Measurements from ENCODE around the gene ULK3.

The ULK3 gene

DNA sequence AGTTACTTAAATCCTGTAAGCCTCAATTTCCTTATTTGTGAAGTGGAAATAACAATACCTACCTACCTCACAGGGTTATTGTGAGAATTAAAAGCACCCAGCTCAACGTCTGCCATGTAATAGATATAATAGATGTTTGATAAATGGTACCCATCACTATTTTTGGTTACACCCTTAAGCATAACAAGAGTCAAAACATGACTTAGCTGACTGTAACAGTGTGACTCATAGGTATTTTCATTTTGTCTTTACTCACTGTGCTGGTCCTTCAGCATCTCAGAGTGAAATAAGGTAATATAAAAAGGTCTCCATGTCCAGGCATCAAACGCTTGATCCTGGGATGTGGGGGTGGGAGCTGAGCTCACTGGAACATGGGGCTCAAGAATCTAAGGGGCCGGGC is 13.5 kb downstream of the ULK3 start:
- H3K79me2 ChIP-seq (ENCODE audit: control insufficient read depth, insufficient read depth, low read length), result no peaks in the 10 kb centered on the region
- no peak overlapping the region for H3K18ac ChIP-seq (ENCODE audit: low read length)
- no peak overlapping the region for H3K56ac ChIP-seq (ENCODE audit: low read length)
- no peak overlapping the region for H3K23ac ChIP-seq (ENCODE audit: low read length)
- WGBS (ENCODE audit: extremely low coverage, insufficient coverage, low lambda C conversion rate), result no CpG with 5 or more reads among the region's 3 CpGs
- peaks cover 7% of the 10 kb centered on the region for H3K27me3 ChIP-seq (ENCODE audit: insufficient read depth, low read length, poor library complexity)
- H2AK5ac ChIP-seq (ENCODE audit: low read length), result no peak overlapping the region
- H3K27ac ChIP-seq (ENCODE audit: low read depth, low read length), result no peak overlapping the region
- no peak overlapping the region for H2BK15ac ChIP-seq (replicated peaks; ENCODE audit: low read depth)
- H3K4me1 ChIP-seq (ENCODE audit: control insufficient read depth, low read depth, low read length), result no peaks in the 10 kb centered on the region
- no peak overlapping the region for H4K5ac ChIP-seq (ENCODE audit: low read length)
- no peaks in the 10 kb centered on the region for H3K79me1 ChIP-seq (ENCODE audit: low read length)
- no peak for DNase-seq
- H2BK5ac ChIP-seq (ENCODE audit: low read length), result no peak overlapping the region
- H2BK120ac ChIP-seq (ENCODE audit: low read depth, low read length), result no peak overlapping the region
- no peak overlapping the region for H3K4me2 ChIP-seq (ENCODE audit: low read length)
- H4K8ac ChIP-seq (ENCODE audit: low read depth, low read length), result no peak overlapping the region
- H3K4me3 ChIP-seq (ENCODE audit: low read length), result no peak overlapping the region
- no peak overlapping the region for H3K9ac ChIP-seq (ENCODE audit: low read length)
- H3K36me3 ChIP-seq (ENCODE audit: control insufficient read depth, insufficient read depth, low read length), result no peaks in the 10 kb centered on the region
- no peak overlapping the region for H3K4ac ChIP-seq (ENCODE audit: low read depth, low read length)

DNA sequence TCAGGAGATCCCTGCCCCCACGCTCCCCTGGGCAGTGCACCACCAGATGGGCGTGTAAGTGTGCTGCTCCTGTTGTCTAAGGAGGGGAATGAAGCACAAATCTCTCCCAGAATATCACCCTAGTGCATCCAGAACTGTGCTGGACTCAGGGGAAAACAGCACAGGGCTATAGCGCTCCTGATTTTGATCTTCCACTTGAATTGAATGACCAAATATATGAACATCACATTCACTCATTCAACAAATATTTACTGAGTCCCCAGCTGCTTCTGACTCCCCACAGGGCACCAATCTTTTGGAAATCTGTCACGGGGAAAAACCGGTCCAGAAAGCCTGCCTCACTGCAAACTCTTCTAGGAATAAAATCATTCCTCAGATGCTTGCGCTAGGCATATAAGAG is 14.1 kb downstream of the ULK3 start:
- Histone ChIP-seq H4K5ac (ENCODE audit: low read length) (no peak overlapping the region), H3K27me3 (ENCODE audit: insufficient read depth, low read length, poor library complexity) (peaks cover 7% of the 10 kb centered on the region), H3K79me2 (ENCODE audit: control insufficient read depth, insufficient read depth, low read length) (no peaks in the 10 kb centered on the region), H3K4me1 (ENCODE audit: control insufficient read depth, low read depth, low read length) (no peaks in the 10 kb centered on the region), H3K4ac (ENCODE audit: low read depth, low read length) (no peak overlapping the region), H3K79me1 (ENCODE audit: low read length) (no peaks in the 10 kb centered on the region), H2BK15ac (replicated peaks; ENCODE audit: low read depth) (no peak overlapping the region), H3K9ac (ENCODE audit: low read length) (no peak overlapping the region), H2BK5ac (ENCODE audit: low read length) (no peak overlapping the region), H2AK5ac (ENCODE audit: low read length) (no peak overlapping the region), H4K8ac (ENCODE audit: low read depth, low read length) (no peak overlapping the region), H3K18ac (ENCODE audit: low read length) (no peak overlapping the region), H3K56ac (ENCODE audit: low read length) (no peak overlapping the region), H3K27ac (ENCODE audit: low read depth, low read length) (no peak overlapping the region), H3K36me3 (ENCODE audit: control insufficient read depth, insufficient read depth, low read length) (no peaks in the 10 kb centered on the region), H2BK120ac (ENCODE audit: low read depth, low read length) (no peak overlapping the region), H3K4me2 (ENCODE audit: low read length) (no peak overlapping the region), H3K23ac (ENCODE audit: low read length) (no peak overlapping the region), H3K4me3 (ENCODE audit: low read length) (no peak overlapping the region)
- DNase-seq, result no peak
- WGBS (ENCODE audit: extremely low coverage, insufficient coverage, low lambda C conversion rate), result no CpG with 5 or more reads among the region's 6 CpGs

DNA sequence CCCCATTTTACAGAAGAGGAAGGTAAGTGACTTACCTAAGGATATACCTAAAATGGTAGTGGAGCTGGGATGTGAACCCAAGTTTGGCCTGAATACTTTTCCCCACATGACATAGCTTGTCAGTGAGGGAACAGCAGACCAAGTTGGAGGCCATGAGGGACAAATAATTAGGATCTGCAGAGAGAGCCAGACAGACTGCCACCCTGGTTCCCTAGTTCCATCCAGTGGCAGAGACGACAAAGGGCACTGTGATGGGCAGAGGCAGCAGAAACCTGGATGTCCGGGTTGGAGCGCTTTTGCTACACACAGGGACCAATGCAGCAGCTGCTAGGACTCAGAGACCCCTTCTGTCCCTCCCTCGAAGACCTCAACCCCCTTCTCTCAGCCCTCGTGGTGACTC is 15.3 kb downstream of the ULK3 start:
- Histone ChIP-seq H3K27ac (ENCODE audit: low read depth, low read length) (no peak overlapping the region), H2AK5ac (ENCODE audit: low read length) (no peak overlapping the region), H2BK120ac (ENCODE audit: low read depth, low read length) (no peak overlapping the region), H2BK15ac (replicated peaks; ENCODE audit: low read depth) (no peak overlapping the region), H3K4me2 (ENCODE audit: low read length) (no peak overlapping the region), H3K9ac (ENCODE audit: low read length) (no peak overlapping the region), H3K4me1 (ENCODE audit: control insufficient read depth, low read depth, low read length) (no peaks in the 10 kb centered on the region), H4K5ac (ENCODE audit: low read length) (no peak overlapping the region), H3K4ac (ENCODE audit: low read depth, low read length) (no peak overlapping the region), H3K36me3 (ENCODE audit: control insufficient read depth, insufficient read depth, low read length) (no peaks in the 10 kb centered on the region), H3K23ac (ENCODE audit: low read length) (no peak overlapping the region), H2BK5ac (ENCODE audit: low read length) (no peak overlapping the region), H3K79me2 (ENCODE audit: control insufficient read depth, insufficient read depth, low read length) (no peaks in the 10 kb centered on the region), H3K27me3 (ENCODE audit: insufficient read depth, low read length, poor library complexity) (peaks cover 7% of the 10 kb centered on the region), H3K18ac (ENCODE audit: low read length) (no peak overlapping the region), H3K79me1 (ENCODE audit: low read length) (no peaks in the 10 kb centered on the region), H3K4me3 (ENCODE audit: low read length) (no peak overlapping the region), H3K56ac (ENCODE audit: low read length) (no peak overlapping the region), H4K8ac (ENCODE audit: low read depth, low read length) (no peak overlapping the region)
- no CpG with 5 or more reads among the region's 5 CpGs for WGBS (ENCODE audit: extremely low coverage, insufficient coverage, low lambda C conversion rate)
- no peak for DNase-seq

DNA sequence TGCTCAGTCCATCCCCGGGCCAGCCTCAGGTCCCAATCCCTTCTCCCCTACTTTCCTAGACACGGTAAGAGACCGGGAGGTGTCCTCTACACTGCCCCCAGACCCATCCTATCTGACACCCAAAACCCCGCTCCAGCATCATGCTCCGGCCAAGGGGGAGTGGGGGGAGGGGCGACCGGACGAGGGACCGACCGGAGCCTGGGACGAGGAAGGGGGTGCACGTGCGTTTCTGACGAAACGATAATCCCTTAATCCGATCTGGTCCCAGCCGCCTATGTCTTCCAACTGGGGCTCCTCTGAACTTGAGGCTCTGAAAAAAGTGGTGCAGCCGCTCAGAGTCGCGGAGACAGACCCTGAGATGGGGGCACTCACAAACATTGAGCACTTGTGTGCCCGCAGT is 16.0 kb downstream of the ULK3 start:
- Histone ChIP-seq H3K79me1 (ENCODE audit: low read length) (no peaks in the 10 kb centered on the region), H2BK120ac (ENCODE audit: low read depth, low read length) (no peak overlapping the region), H3K36me3 (ENCODE audit: control insufficient read depth, insufficient read depth, low read length) (no peaks in the 10 kb centered on the region), H2BK15ac (replicated peaks; ENCODE audit: low read depth) (no peak overlapping the region), H3K18ac (ENCODE audit: low read length) (no peak overlapping the region), H4K8ac (ENCODE audit: low read depth, low read length) (no peak overlapping the region), H4K5ac (ENCODE audit: low read length) (no peak overlapping the region), H3K4me2 (ENCODE audit: low read length) (no peak overlapping the region), H3K9ac (ENCODE audit: low read length) (no peak overlapping the region), H3K4me1 (ENCODE audit: control insufficient read depth, low read depth, low read length) (no peaks in the 10 kb centered on the region), H3K27ac (ENCODE audit: low read depth, low read length) (no peak overlapping the region), H3K4me3 (ENCODE audit: low read length) (no peak overlapping the region), H2BK5ac (ENCODE audit: low read length) (no peak overlapping the region), H2AK5ac (ENCODE audit: low read length) (no peak overlapping the region), H3K79me2 (ENCODE audit: control insufficient read depth, insufficient read depth, low read length) (no peaks in the 10 kb centered on the region), H3K27me3 (ENCODE audit: insufficient read depth, low read length, poor library complexity) (peaks cover 7% of the 10 kb centered on the region), H3K56ac (ENCODE audit: low read length) (no peak overlapping the region), H3K4ac (ENCODE audit: low read depth, low read length) (no peak overlapping the region), H3K23ac (ENCODE audit: low read length) (no peak overlapping the region)
- no CpG with 5 or more reads among the region's 21 CpGs for WGBS (ENCODE audit: extremely low coverage, insufficient coverage, low lambda C conversion rate)
- no peak for DNase-seq

DNA sequence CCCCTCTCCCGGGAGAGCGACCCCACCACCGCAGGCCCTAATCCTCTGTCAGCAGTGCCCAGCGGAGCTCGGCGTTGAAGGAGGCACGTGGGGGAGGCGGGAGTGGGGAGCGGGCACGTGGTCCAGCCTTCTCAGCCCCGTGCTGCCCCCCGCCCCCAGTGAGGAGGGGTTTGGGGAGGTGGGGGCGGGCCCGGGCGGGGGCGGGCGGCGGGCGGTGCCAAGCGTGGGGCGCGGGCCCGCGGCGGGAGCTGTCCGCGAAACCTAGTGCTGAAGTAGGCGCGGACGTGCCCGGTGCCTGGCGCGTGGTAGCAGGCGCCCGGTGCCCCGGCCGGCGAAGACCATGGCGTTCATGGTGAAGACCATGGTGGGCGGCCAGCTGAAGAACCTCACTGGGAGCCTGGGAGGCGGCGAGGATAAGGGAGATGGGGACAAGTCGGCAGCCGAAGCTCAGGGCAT is 16.6 kb downstream of the ULK3 start, which contains the start of gene CPLX3:
CPLX3 (plus strand) TSS at position 264 of the 456 bp plus-strand sequence; CDS start at position 341, 77 bp downstream.
- Histone ChIP-seq H3K9ac (ENCODE audit: low read length) (no peak within 1 kb of the TSS), H4K5ac (ENCODE audit: low read length) (no peak within 1 kb of the TSS), H3K27ac (ENCODE audit: low read depth, low read length) (no peak within 1 kb of the TSS), H3K79me2 (ENCODE audit: control insufficient read depth, insufficient read depth, low read length) (no peaks in the 10 kb centered on the region), H3K4me3 (ENCODE audit: low read length) (no peak within 1 kb of the TSS), H2BK5ac (ENCODE audit: low read length) (no peak within 1 kb of the TSS), H3K27me3 (ENCODE audit: insufficient read depth, low read length, poor library complexity) (peaks cover 7% of the 10 kb centered on the region), H3K56ac (ENCODE audit: low read length) (no peak within 1 kb of the TSS), H2BK15ac (replicated peaks; ENCODE audit: low read depth) (no peak within 1 kb of the TSS), H2AK5ac (ENCODE audit: low read length) (no peak within 1 kb of the TSS), H3K23ac (ENCODE audit: low read length) (no peak within 1 kb of the TSS), H3K4ac (ENCODE audit: low read depth, low read length) (no peak within 1 kb of the TSS), H3K18ac (ENCODE audit: low read length) (no peak within 1 kb of the TSS), H3K4me2 (ENCODE audit: low read length) (no peak within 1 kb of the TSS), H3K4me1 (ENCODE audit: control insufficient read depth, low read depth, low read length) (no peaks in the 10 kb centered on the region), H4K8ac (ENCODE audit: low read depth, low read length) (no peak within 1 kb of the TSS), H2BK120ac (ENCODE audit: low read depth, low read length) (no peak within 1 kb of the TSS), H3K79me1 (ENCODE audit: low read length) (no peaks in the 10 kb centered on the region), H3K36me3 (ENCODE audit: control insufficient read depth, insufficient read depth, low read length) (no peaks in the 10 kb centered on the region)
- DNase-seq, result no peak
- no CpG with 5 or more reads among the region's 44 CpGs for WGBS (ENCODE audit: extremely low coverage, insufficient coverage, low lambda C conversion rate)

DNA sequence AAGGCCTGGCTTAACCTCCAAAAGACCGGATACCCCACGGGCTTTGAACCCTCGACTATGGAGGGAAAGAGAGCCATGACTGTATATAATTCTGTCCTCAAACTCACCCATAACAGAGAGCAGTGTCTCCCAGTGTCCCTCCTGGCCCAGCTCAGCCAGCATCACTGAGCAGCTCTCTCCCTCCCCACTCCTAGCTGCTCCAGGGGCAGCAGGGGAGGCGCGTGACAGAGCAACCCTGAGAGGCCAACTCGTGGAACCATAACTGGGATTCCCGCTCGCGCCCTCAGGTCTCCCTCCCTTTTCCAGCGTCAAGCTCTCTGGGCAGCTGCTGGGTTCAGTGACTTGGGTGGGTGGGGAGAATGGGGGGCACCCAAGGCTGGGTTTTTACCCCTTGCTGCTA is 17.1 kb downstream of the ULK3 start:
- Histone ChIP-seq H4K5ac (ENCODE audit: low read length) (no peak overlapping the region), H3K4me3 (ENCODE audit: low read length) (no peak overlapping the region), H2BK120ac (ENCODE audit: low read depth, low read length) (no peak overlapping the region), H3K4me1 (ENCODE audit: control insufficient read depth, low read depth, low read length) (no peaks in the 10 kb centered on the region), H3K4ac (ENCODE audit: low read depth, low read length) (no peak overlapping the region), H3K27me3 (ENCODE audit: insufficient read depth, low read length, poor library complexity) (peaks cover 7% of the 10 kb centered on the region), H3K18ac (ENCODE audit: low read length) (no peak overlapping the region), H3K79me2 (ENCODE audit: control insufficient read depth, insufficient read depth, low read length) (no peaks in the 10 kb centered on the region), H2AK5ac (ENCODE audit: low read length) (no peak overlapping the region), H4K8ac (ENCODE audit: low read depth, low read length) (no peak overlapping the region), H2BK5ac (ENCODE audit: low read length) (no peak overlapping the region), H3K4me2 (ENCODE audit: low read length) (no peak overlapping the region), H3K23ac (ENCODE audit: low read length) (no peak overlapping the region), H3K27ac (ENCODE audit: low read depth, low read length) (no peak overlapping the region), H3K36me3 (ENCODE audit: control insufficient read depth, insufficient read depth, low read length) (no peaks in the 10 kb centered on the region), H3K9ac (ENCODE audit: low read length) (no peak overlapping the region), H2BK15ac (replicated peaks; ENCODE audit: low read depth) (no peak overlapping the region), H3K79me1 (ENCODE audit: low read length) (no peaks in the 10 kb centered on the region), H3K56ac (ENCODE audit: low read length) (no peak overlapping the region)
- no peak for DNase-seq
- no CpG with 5 or more reads among the region's 10 CpGs for WGBS (ENCODE audit: extremely low coverage, insufficient coverage, low lambda C conversion rate)

Data from mesendoderm (in vitro differentiated cells).